GM21515 (cell line): ENCODE measurements around the gene DSG2.
"Not testable (repeated sequence)": the region's sequence is repeated elsewhere in the genome, so short reads cannot be mapped to it uniquely, and the experiment has no call there.

Source experiments
- ATAC-seq: cut with Tn5 transposase; IDR thresholded peaks from one replicate; pipeline ENCODE4 v1.9.1; 2021; ENCODE audit not compliant: unreplicated experiment

The DSG2 gene

DNA sequence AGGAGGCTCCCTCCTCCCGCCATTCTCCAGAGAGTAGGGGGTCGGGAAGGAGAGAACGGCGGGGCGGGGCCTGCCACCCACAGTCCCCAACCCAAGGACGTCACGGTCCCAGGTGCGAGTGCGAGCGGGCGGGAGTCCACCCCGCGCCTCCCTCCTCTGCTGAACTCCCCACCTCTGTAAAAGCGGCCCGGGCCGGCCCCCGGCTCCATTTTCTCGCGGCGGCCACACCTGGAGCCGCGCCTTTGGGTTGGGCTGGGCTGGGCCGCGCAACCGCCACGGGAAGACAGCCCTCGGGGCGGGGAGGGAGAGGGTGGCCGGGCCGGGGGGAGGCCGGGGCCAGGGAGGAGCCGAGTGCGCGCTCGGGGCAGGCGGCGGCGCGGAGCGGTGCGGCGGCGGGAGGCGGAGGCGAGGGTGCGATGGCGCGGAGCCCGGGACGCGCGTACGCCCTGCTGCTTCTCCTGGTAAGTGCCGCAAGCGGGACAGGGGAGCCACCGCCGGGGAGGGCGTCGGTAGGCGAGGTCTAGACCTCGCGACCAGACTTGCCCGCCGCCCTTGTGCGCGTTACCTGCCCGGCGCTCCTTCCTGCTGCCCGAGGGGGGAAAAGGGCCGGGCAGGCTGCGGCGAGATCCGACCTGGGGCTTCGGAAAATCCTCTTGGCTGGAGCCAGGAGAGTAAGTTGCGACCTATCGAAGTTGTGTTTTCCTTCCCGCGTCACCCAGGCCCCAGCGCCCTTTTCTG lies at the start of gene DSG2:
DSG2 (plus strand) TSS at position 342 of the 738 bp plus-strand sequence; CDS start at position 417, 75 bp downstream.
- ATAC-seq = peak; percentile 46

DNA sequence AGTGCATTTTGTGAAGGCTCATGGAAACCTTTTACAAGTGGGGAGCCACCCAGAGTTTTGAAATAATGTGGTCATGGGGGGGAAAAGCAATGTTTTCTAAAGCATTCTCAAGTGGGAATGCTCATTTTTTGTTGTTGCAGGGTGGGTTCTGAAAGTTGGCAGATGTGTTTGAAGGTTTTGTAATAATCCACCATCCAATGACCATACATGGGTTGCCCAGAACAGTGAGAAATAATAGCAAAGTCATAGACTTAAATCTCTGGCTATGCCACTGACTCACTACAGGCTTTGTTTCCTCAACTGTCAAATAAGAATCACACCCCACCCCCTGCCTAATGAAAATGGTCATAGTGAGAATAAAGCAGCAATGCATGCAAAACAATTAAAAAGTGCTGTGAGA lies 47.6 kb upstream of the DSG2 start:
- ATAC-seq = no peak

DNA sequence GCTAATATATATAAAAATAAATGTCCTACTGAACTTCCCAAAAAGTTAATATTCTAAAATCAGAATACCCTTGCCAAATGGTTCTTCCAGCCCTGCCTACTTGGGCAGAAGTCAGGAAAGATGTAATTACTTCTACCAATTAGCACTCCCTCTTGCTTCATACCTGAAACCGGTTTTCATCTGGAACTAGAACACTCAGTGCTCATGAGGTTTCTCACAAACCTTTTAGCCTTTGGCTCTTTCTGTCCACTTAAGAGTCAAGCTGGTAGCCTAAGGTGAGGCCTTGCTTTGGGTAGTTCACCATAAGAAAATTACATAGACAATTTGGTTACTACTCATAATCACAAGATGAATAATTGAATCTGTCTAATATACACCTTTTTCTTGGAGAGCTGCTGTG lies 46.4 kb upstream of the DSG2 start:
- no peak for ATAC-seq

DNA sequence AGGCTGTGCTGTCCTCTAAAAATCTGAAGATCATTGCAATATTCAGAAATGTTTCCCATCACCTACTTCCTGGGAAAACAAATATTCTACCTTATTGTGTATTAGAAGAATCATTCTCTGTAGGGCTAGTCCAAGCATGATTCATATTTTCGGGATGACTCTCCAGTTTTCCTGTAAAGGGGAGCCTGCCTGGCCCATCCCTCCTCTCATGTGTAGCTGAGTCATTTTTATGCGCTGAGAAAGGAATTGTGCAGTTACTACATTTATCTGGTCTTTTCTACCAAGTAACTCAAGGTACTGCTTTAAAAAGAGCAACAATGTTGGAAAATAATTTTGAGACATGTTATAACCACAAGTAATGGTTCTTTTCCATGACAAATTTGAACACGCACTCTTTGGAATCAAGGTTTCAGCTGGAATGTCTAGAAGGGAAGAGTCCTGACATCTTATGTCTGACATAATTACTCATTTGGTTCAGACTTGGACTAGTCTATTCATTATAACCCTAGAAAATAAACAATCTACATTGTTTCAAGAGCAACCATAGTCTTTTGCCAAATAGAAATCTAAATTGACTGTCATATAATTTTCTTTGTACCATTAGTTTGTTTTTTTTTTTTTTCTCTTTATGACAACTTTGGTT lies 43.8 kb upstream of the DSG2 start:
- ATAC-seq = no peak

DNA sequence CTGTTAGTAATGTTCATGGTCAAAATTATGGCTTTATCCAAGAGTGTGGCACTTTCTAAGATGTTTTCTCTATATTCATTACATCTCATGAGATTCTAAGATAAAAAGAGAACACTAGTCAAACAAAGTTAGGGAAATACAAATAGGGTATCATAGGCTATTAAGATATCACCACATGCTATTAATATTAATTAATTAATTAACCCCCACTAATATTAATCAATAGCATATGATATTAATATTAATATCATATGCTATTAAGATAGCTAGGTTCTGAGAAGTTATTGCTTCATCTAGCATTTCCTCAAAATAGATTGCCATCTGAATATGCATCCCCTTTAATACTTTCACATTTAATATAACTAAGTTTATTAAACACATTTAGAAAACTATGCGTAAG lies 28.3 kb upstream of the DSG2 start:
- ATAC-seq = no peak

DNA sequence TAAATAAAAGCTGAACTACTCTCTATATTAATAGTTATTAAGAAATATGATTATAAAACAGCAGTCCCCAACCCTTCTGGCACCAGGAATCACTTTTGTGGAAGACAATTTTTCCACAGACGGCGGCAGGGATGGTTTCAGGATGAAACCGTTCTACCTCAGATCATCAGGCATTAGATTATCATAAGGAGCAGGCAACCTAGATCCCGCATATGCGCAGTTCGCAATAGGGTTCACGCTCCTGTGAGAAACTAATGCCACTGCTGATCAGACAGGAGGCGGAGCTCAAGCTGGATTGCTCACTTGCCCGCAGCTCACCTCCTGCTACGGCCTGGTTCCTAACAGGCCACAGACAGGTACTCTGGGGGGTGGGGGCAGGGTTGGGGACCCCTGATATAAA lies 19.3 kb upstream of the DSG2 start:
- ATAC-seq = no peak

DNA sequence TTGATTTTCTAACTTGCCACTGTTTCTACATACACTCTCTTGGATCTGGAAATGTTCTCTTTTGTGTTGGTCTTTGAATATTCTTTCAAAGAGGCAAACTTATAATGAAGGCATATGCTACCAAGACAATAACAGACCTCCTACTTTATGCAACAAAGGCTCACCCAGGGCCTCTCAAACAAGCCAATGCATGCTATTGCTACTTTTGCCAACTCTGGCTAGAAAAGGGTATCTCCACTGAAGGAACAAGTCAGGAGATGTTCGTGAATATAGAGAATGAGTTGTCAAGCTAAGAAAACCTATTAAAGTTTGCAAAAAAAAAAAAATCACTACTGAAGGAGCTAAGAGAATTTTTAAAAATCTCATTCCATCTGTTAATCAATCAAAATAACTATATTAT lies 15.9 kb upstream of the DSG2 start:
- ATAC-seq = no peak

DNA sequence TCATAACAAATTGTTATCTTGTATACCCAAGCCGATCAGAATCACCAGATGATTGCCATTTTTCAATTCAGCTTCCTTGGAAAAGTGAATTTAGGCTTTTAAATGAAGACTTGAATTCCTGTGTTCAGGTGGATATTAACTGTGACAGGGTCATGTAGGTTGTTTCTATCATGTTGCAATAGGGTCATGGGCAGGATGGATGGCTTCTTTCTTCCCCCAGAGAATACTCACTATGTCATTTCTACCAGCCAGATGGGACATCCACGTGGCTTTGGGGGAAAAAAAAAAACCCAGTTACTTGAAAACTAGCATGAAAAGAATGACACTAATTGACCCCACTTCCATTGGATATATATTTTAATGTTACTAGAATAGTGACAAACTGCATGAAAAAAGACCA lies 14.6 kb upstream of the DSG2 start:
- no peak for ATAC-seq

DNA sequence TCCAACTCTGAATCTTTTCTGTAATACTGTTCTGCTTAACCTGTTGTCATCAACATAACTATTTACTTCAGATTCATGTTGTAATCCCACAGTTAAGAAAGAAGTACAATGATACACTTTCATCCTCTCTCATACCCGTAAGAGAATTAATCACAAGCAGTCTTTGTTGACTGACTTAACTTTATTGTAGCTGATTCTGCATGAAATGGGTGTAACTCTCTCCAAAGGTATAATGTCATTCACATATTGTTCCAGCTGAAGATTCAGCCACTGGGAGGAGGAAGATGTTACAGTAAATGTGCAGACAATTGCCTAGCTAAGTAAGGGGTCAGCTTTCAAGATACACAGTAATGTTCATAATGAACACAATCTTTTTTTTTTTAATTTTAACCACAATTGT lies 13.5 kb upstream of the DSG2 start:
- no peak for ATAC-seq

DNA sequence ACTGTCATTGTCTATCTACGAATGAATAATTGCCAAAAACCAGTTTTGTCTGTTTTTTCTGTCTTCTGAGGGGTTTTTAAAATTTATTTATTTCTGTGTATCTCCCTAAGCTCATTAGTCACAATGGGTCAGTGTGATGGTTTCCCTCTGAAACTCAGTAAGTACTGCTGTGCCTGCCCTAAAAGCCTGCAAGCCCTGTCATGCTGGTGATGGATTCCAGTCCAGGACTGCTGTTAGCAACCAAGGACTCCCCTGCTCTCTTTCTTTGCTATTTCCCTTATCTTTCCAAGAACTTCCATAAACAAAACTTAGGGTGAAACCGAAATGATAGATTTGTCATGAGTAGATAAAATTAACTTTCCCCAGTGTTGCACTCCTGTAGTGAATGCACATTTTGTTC lies 11.8 kb upstream of the DSG2 start:
- ATAC-seq = no peak

DNA sequence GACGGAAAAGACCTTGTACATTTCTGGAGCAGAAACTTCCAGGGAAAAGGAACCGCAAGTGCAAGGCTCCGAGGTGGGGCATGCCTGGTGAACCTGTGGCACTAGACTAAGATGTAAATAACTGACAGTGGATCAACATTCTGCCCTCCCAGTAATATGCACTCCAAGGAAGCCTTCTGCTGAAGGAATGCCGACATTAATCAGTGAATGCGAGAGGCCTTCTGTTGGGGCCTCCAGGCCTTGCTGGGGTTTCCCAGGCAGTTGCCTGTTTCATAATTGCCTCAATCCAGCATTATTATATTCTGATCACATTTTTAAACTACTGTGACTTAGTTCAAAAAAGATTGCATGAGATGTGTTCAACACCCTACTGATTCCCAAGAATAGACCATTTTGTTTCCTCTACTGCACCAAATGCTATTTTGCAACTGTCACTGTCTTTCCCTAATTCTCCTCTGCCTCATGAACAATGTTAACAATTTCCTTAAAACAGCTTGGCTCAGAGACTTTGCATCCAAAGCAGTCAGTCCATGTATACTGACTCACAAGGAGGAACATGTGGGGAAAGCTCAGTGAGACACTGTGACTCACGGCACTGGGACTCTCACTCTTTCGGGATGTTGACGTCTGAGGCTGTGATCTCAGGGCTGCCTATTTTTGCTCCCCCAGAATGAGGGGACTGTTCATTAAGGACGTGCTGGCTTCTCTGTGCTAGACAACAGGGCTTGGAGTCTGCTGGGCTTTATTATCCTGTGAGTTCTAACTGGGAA lies 10.5 kb upstream of the DSG2 start:
- no peak for ATAC-seq

DNA sequence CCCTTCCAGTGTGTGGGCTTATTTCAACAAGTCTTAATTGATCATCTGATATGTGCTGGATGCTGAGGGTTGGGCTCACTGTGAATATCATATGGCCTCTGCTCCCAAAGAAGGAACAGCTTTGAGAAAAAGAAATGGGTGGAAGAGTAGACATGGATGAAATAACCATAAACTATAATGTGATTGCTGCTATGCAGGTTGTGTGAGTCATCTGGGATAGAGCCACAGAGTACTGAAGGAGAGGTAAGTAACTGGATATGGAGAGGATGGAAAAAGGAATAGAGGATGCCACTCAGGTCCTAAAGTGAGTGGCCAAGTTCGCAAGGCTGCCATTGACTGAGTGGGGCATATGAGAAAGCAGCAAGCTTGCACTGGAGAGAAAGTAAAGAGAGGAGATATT lies 8.7 kb upstream of the DSG2 start:
- no peak for ATAC-seq

DNA sequence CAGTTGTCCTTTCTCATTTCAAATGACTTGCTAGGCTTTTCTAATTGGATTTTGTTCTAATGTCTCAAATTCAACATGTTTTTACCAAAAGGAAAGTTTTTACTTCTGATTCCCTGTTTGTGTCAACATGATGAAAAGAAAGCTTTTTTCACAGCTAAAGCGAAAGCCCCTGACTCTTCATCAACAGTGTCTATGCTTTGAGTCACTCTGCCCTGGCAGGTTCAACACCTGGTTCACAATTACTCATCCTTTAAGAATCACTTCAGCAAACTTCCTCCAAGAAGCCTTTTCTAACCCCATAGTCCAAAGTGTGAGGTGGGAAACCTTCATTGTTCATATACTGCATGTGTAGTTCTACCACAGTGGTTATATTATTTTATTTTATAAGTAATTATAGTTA lies 7.6 kb upstream of the DSG2 start:
- ATAC-seq = peak; percentile 89

DNA sequence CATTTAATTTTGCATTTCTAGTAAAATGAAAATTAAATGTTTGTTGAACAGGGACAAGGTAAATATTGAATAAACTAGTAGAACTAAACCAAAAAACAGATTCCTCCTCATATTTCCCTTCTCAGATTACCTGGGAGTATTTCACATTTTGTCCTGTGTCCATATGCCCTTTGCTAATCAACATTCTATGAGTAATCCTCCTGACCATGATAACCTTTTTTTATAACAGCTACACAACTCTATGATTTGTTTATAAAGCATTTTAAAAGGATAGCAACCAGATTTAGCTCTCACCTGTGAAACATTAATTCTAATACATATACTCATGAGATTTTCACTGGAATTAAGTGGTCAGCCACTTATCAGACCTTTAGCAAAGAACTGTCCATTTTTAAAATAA lies 7.1 kb upstream of the DSG2 start:
- ATAC-seq = no peak

DNA sequence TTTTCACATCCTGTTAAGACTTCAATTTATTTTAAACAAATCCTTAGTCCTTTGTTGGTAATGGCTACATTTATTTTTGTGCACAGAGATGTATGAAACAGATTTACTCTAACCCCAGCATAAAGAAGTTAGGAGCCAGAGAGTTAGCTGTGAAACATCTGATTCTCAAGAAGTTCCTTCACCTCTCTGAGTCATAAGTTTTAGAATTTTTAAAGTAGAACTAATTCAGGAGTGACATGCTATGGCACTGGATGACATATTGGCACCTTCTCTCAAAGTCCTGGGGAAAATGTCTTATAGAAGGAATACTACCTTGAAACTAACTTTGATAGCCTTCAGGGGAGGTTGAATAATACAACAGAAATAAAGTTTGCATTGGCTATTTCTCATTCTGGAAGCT lies 6.4 kb upstream of the DSG2 start:
- ATAC-seq = no peak

DNA sequence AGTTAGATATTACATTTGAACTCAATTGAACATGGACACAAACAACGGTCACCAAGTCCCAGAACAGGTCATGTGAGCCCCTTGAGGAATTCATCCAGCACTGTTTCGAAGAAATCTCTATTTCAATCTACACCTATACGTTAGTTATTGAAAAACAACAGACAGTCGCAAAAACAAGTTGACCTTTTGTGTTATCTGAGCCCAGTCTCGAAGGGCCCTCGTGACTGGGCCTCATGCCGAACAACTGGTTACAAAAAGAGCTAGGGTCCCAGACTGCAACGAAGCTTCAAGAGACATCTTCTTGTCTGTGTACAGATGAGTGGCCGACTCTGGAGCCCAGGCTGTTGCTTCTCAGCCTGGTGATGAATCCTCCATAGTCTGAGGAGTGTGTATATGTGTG lies 5.3 kb upstream of the DSG2 start:
- no peak for ATAC-seq

DNA sequence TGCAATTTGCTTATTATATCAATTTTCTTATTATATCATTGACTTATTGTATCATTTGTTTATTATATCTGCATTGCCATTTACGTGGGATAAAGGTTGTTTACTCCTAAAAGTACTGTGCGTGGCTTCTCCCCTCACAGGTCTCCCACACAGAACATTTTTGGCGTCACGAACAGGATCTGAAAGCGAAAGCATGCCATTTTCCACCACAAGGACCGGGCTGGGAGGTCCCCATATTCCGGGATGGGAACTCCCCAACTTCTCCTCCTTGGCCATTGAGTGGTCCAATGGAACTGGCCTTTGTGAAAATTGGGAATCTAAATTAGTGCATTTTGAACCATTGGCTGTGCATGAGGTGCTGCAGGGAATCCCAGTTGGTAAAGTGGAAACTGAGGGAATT lies 4.8 kb upstream of the DSG2 start:
- ATAC-seq = no peak

DNA sequence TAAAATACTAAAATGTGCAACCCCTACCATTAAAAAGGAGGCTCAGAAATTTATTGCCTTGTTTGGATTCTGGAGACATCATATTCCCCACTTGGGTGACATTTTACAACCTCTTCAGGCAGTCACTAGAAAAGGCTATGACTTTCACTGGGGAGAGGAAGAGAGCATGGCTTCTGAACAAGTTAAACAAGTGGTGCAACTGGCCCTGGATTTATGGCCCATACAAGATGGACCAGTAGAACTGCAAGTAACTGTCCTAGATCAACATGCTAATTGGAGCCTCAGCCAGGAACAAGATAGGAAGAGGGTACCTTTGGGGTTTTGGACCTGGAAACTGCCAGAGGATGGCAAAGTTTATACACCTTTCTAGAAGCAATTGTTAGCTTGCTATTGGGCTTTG lies 4.0 kb upstream of the DSG2 start:
- no peak for ATAC-seq

DNA sequence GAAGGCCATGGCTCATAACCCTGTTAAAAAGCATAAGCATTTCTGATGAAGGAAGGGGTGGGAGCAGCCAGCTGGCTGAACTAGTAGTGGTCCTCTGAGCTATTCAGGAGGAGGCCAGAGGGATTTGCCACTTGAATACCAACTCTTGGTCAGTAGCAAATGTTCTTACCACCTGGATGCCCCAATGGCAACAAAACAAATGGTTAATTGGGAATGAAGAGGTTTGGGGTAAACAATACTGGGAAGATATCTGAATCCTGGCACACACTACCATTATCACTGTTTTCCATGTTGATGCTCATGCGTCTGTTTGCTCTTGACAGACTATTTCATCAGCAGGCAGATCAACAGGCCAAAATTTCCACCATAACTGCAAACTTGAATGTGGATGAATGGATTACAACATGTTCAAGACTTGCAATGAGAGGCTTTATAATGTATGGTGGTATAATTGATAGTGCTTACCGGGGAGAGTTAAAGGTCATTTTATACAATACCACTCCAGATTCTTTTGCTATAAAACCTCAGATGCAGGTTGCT lies 3.2 kb upstream of the DSG2 start:
- not testable (repeated sequence) for ATAC-seq

DNA sequence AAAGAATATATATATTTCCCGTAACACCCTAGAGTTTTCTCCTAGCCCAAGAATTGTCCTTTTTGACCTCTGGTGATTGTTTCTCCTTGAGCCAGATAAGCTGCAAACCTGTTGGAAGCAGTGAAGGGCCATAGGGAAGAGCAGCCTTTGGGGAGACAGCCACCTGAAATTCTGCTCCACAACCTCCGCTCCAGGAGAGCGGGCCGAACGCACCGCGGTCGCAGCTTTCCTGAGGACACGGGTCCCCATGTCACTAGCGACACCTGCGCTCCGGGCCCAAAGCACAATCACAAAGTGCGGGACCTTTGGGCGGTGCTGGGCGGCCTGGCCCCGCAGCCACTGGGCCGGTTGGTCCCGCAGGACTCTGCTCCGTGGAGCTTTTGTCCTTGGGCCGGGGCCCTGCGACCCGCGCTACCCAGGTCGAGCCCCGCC lies 557 bp upstream of the DSG2 start:
- ATAC-seq = no peak

DNA sequence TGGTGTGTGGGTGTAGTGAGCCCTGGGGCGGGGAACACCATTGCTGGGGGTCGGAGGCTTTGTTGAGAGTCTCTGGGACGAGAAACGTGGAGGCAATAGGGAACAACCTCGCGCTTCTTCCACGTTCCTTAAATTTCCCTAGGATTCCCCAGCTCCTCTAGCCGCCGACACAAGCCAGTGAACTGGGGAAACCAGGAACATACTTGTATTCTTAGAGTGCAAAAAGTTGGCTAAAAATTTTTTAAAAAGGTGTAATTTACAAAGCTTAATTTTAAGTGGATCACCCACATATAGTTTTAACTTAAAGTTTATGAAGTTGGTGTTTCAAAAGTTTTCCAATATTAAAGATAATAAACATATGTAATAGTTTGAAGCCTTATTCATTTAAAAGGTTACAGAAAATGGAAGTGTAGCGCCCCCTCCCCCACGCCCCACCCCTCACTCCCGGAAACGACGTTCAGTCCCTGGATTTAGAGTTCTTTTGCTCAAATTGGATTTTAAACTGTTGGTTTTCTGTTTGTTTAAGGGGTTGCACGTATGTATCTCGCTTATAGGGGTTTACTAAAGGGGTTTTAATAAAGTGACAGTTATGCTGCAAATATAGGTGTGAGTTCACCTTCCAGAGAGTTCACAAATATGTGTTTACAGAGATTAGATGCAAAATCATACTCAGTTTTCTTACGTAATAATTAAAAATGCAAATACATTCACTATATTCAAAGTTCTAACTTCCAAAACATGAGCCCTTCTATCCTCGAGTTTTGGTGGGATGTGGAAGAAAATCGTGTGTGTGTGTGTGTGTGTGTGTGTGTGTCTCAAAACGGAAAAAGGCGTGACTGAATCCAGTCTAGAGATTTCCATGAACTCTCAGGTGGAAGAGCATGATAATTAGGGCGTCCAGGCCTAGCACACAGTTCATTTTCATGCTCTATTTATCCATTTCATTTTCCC lies 872 bp downstream of the DSG2 start:
- ATAC-seq = no peak
